Neural progenitor cell (in vitro differentiated cells): ENCODE data around the gene EHD4. TPM values are rescaled to one million over a fixed set of nuclear protein-coding genes. Genes with fewer than 3 reads are reported as not detected.

ENCODE experiments used
- DNase-seq: peaks from one replicate; pipeline ENCODE4 v3.0.0-alpha.2; 2016; ENCODE audit warnings: low spot score
- H2AFZ ChIP-seq: fragments of 200-600 bp; sonication (generic); replicated peaks from 2 replicates; pipeline ENCODE4 v1.6.1; 2016; ENCODE audit warnings: antibody characterized with exemption
- H3F3A ChIP-seq: fragments of 200-600 bp; sonication (generic); 2 replicates; pipeline ENCODE4 v1.6.1; 2016; ENCODE audit warnings: antibody characterized with exemption, low read depth
- H3K27ac ChIP-seq: fragments of 200-600 bp; sonication (generic); 2 replicates; pipeline ENCODE4 v1.5.1; 2016; ENCODE audit warnings: mild to moderate bottlenecking
- H3K27me3 ChIP-seq: fragments of 200-600 bp; sonication (generic); 2 replicates; pipeline ENCODE4 v1.6.1; 2016; ENCODE audit warnings: mild to moderate bottlenecking, moderate library complexity
- H3K36me3 ChIP-seq: fragments of 200-600 bp; sonication (generic); 2 replicates; pipeline ENCODE4 v1.5.1; 2016
- H3K4me1 ChIP-seq: fragments of 200-600 bp; sonication (generic); 2 replicates; pipeline ENCODE4 v1.6.1; 2016; ENCODE audit warnings: mixed run types
- H3K4me2 ChIP-seq: fragments of 200-600 bp; sonication (generic); 2 replicates; pipeline ENCODE4 v1.6.1; 2016
- H3K4me3 ChIP-seq: fragments of 200-600 bp; sonication (generic); 2 replicates; pipeline ENCODE4 v1.5.1; 2016
- H3K79me2 ChIP-seq: fragments of 200-600 bp; sonication (generic); 2 replicates; pipeline ENCODE4 v1.6.1; 2016; ENCODE audit warnings: low read depth
- H3K9ac ChIP-seq: fragments of 200-600 bp; sonication (generic); 2 replicates; pipeline ENCODE4 v1.6.1; 2016
- H3K9me3 ChIP-seq: fragments of 200-600 bp; sonication (generic); 2 replicates; pipeline ENCODE4 v1.5.1; 2016; ENCODE audit warnings: low read depth
- H4K20me1 ChIP-seq: fragments of 200-600 bp; sonication (generic); 2 replicates; pipeline ENCODE4 v1.6.1; 2016; ENCODE audit warnings: low read depth
- H3K27ac Mint-ChIP-seq: 3 replicates; pipeline ENCODE4 v1.8.0; 2021; ENCODE audit warnings: mixed read lengths
- H3K27me3 Mint-ChIP-seq: 2 replicates; pipeline ENCODE4 v1.8.0; 2022; ENCODE audit warnings: low read depth, mild to moderate bottlenecking, inconsistent platforms, moderate library complexity, mixed read lengths; ENCODE audit not compliant: insufficient read depth
- H3K36me3 Mint-ChIP-seq: 3 replicates; pipeline ENCODE4 v1.8.0; 2021; ENCODE audit warnings: mixed read lengths
- H3K4me1 Mint-ChIP-seq: 3 replicates; pipeline ENCODE4 v1.8.0; 2021; ENCODE audit warnings: mixed read lengths
- H3K4me3 Mint-ChIP-seq: 3 replicates; pipeline ENCODE4 v1.8.0; 2021; ENCODE audit warnings: mild to moderate bottlenecking, moderate library complexity, mixed read lengths
- H3K9me3 Mint-ChIP-seq: 3 replicates; pipeline ENCODE4 v1.8.0; 2020; ENCODE audit warnings: mixed read lengths
- CTCF ChIP-seq: fragments of 200-600 bp; sonication (generic); IDR thresholded peaks from 2 replicates; pipeline ENCODE4 v1.5.1; 2017; ENCODE audit warnings: antibody characterized with exemption, mild to moderate bottlenecking
- EZH2 ChIP-seq: fragments of 200-600 bp; sonication (generic); IDR thresholded peaks from 2 replicates; pipeline ENCODE4 v1.6.1; 2017; ENCODE audit warnings: antibody characterized with exemption, mild to moderate bottlenecking, moderate library complexity
- EZH2phosphoT487 ChIP-seq: fragments of 200-600 bp; sonication (generic); IDR thresholded peaks from 2 replicates; pipeline ENCODE4 v1.6.1; 2017; ENCODE audit warnings: antibody characterized with exemption
- total RNA-seq: library from RNA; depleted of rRNA; stranded (reverse); fragments of >200 nt; gene quantifications from 2 replicates; pipeline ENCODE4 v1.2.3, GENCODE V29; 2015; ENCODE audit warnings: low replicate concordance

EHD4 gene
- total RNA-seq, 1 donor from 2014 or later, result 6.9 TPM

DNA sequence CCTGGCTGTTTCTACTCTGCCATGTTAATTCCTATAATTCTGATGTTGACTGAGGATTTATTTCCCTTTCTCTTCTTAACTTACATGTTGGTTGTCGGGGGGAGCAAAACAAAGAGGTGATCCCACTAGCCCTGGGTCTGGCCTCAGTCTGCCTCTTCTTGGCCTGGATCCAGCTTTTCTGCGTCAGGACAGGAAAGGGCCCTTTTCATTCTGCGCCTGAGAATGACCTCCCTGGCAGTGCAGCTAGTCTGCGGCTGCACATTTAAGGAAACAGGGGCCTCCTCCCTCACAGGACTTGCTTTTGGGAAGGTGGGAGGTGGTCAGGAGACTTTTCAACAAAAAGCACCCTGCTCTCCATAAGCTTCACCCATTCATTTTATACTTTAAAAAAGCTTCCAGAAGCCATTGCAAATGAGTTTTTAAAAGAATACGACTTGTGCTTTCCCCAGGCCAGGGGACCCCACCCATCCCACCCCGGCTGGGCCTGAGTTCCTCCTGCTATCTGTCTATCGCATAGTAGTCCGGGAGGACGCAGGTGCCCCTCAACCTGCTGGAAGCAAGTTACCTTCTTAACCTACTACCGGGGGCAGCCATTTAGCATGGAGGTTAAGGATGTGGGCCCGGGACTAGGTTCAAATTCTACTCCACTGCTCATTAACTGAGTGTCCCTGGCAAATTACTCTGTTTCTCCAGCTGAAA, 21.3 kb upstream of the EHD4 start:
- Histone ChIP-seq H3K4me1 (peaks cover 9% of the 10 kb centered on the region), H2AFZ (no peak overlapping the region), H3K4me2 (no peak overlapping the region), H3K27me3 (no peaks in the 10 kb centered on the region), H3K9me3 (no peaks in the 10 kb centered on the region), H3K27ac (no peak overlapping the region), H4K20me1 (no peaks in the 10 kb centered on the region), H3K36me3 (no peaks in the 10 kb centered on the region), H3F3A (no peaks in the 10 kb centered on the region), H3K9ac (no peak overlapping the region), H3K79me2 (no peaks in the 10 kb centered on the region), H3K4me3 (no peak overlapping the region)
- Mint-ChIP-seq H3K27ac (no peak overlapping the region), H3K36me3 (no peaks in the 10 kb centered on the region), H3K4me3 (no peak overlapping the region), H3K27me3 (peaks cover 10% of the 10 kb centered on the region), H3K4me1 (peaks cover 20% of the 10 kb centered on the region), H3K9me3 (no peaks in the 10 kb centered on the region)
- no peak for DNase-seq
- TF ChIP-seq CTCF (no peak), EZH2phosphoT487 (no peak), EZH2 (no peak)

GRCh38 chr15:41992803-41993190, 20.4 kb upstream of the EHD4 start:
- Histone ChIP-seq H3K9ac (no peak overlapping the region), H3K4me2 (no peak overlapping the region), H3K27me3 (no peaks in the 10 kb centered on the region), H3K9me3 (no peaks in the 10 kb centered on the region), H3K79me2 (no peaks in the 10 kb centered on the region), H3K4me3 (no peak overlapping the region), H3F3A (no peaks in the 10 kb centered on the region), H3K4me1 (peaks cover 9% of the 10 kb centered on the region), H3K27ac (no peak overlapping the region), H4K20me1 (no peaks in the 10 kb centered on the region), H2AFZ (no peak overlapping the region), H3K36me3 (no peaks in the 10 kb centered on the region)
- Mint-ChIP-seq H3K27ac (no peak overlapping the region), H3K4me1 (peaks cover 20% of the 10 kb centered on the region), H3K36me3 (no peaks in the 10 kb centered on the region), H3K9me3 (no peaks in the 10 kb centered on the region), H3K4me3 (no peak overlapping the region), H3K27me3 (peaks cover 9% of the 10 kb centered on the region)
- DNase-seq, result no peak
- no peak for TF ChIP-seq EZH2
- no peak for TF ChIP-seq EZH2phosphoT487
- no peak for TF ChIP-seq CTCF

DNA sequence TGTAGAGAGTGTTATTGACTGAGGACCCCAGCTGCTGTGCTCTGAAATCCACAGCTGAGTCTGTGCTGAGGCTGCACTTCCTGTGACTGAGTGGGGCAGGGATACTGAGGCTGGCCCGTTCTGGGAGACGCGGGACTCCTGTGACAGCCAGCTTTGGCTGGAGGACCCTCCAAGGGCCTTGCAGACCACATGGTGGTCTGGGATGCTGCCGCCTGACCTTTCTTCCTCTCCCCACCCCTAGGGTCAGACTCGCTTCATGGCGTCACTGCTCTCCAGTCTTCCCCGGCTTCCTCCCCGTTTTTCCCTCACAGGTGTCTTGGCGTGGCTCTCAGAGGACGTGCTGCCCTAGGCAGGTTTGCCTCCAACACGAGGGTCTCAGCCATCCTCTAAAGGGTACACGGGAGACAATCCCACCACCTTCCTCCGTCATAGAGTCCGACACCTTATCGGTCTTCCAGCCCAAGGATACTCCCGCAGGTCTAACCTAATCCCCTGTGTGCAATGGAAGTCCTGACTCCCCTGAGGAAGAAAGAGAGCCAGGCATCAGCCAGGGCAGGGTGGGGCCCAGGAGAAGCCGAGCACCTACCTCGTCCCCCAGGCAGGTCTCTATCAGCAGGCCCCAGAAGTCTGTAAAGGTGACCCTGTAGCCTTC, 19.9 kb upstream of the EHD4 start:
- Mint-ChIP-seq H3K27me3 (peaks cover 5% of the 10 kb centered on the region), H3K4me3 (no peak overlapping the region), H3K27ac (no peak overlapping the region), H3K9me3 (no peaks in the 10 kb centered on the region), H3K4me1 (peaks cover 20% of the 10 kb centered on the region), H3K36me3 (no peaks in the 10 kb centered on the region)
- DNase-seq, result no peak
- TF ChIP-seq CTCF (no peak), EZH2phosphoT487 (no peak), EZH2 (no peak)
- Histone ChIP-seq H2AFZ (no peak overlapping the region), H3K4me3 (no peak overlapping the region), H3K79me2 (no peaks in the 10 kb centered on the region), H3K9ac (no peak overlapping the region), H3K9me3 (no peaks in the 10 kb centered on the region), H3F3A (no peaks in the 10 kb centered on the region), H3K4me2 (no peak overlapping the region), H3K36me3 (no peaks in the 10 kb centered on the region), H3K4me1 (peaks cover 9% of the 10 kb centered on the region), H3K27ac (no peak overlapping the region), H3K27me3 (no peaks in the 10 kb centered on the region), H4K20me1 (no peaks in the 10 kb centered on the region)
